ENCODE data around the gene MPC1L.

MPC1L gene

DNA sequence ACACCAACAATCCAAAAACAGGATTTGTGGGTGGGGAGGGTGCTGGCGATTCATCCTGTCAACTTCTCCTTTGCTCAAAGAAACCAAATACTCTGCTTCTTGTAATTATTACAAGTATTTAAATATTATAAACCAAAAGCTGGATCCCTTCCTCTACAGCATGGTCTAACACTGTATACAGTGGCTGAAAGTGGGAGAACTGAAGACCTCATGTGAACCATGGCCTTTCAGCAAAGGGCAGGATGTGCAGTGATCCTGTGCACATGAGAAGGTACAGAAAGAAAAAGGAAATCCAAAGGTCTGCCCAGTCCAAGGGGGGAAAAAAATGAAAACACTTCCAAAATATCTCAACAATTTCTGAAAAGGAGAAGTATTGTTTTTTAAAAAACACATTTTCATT, 29.4 kb downstream of the MPC1L start:
- no peak overlapping the region for H3K4me3 ChIP-seq (ENCODE audit: insufficient read depth, low read depth, low read length)
- H3K27ac ChIP-seq (ENCODE audit: insufficient read depth, low read depth, low read length, poor library complexity, severe bottlenecking) = no peak overlapping the region
- no CpG with 5 or more reads among the region's 1 CpG for WGBS, 2 experiments
- H3K4me1 ChIP-seq (ENCODE audit: control insufficient read depth, insufficient read depth, low read length) = no peaks in the 10 kb centered on the region
- no peaks in the 10 kb centered on the region for H3K27me3 ChIP-seq (ENCODE audit: control insufficient read depth, insufficient read depth, low read length, poor library complexity, severe bottlenecking)
- no peaks in the 10 kb centered on the region for H3K36me3 ChIP-seq (ENCODE audit: control insufficient read depth, insufficient read depth, low read length)
- H3K9me3 ChIP-seq (ENCODE audit: control insufficient read depth, low read length) = no peaks in the 10 kb centered on the region

DNA sequence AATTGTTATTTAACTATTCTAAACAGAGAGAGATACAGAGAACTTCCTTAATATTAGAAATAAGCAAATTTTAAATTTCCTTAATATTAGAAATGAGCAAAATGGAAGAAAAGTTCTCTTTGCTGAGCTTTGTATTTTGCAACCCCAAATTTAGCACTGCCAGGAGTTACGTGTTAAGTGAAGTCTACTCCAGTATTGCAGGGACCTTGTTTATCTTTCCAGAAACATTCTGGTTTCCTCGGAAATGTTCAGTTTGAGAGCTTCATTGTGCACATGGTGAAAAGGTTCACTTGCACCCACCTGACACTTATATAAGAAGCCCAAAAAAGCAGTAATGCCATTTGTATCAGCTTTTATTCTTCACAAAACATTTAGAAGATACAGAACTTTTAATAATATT, 30.3 kb downstream of the MPC1L start:
- Histone ChIP-seq H3K4me1 (ENCODE audit: control insufficient read depth, insufficient read depth, low read length) (no peaks in the 10 kb centered on the region), H3K36me3 (ENCODE audit: control insufficient read depth, insufficient read depth, low read length) (no peaks in the 10 kb centered on the region), H3K27ac (ENCODE audit: insufficient read depth, low read depth, low read length, poor library complexity, severe bottlenecking) (no peak overlapping the region), H3K9me3 (ENCODE audit: control insufficient read depth, low read length) (no peaks in the 10 kb centered on the region), H3K27me3 (ENCODE audit: control insufficient read depth, insufficient read depth, low read length, poor library complexity, severe bottlenecking) (no peaks in the 10 kb centered on the region), H3K4me3 (ENCODE audit: insufficient read depth, low read depth, low read length) (no peak overlapping the region)
- WGBS, 2 experiments = 89 to 97% methylated on average over 2 of the region's 2 CpGs

- no peaks in the 10 kb centered on the region for H3K27me3 ChIP-seq (ENCODE audit: control insufficient read depth, insufficient read depth, low read length, poor library complexity, severe bottlenecking)
- peaks cover 7% of the 10 kb centered on the region for H3K36me3 ChIP-seq (ENCODE audit: control insufficient read depth, insufficient read depth, low read length)
- H3K27ac ChIP-seq (ENCODE audit: insufficient read depth, low read depth, low read length, poor library complexity, severe bottlenecking) = no peak overlapping the region
- no peaks in the 10 kb centered on the region for H3K4me1 ChIP-seq (ENCODE audit: control insufficient read depth, insufficient read depth, low read length)
- H3K9me3 ChIP-seq (ENCODE audit: control insufficient read depth, low read length) = no peaks in the 10 kb centered on the region
- H3K4me3 ChIP-seq (ENCODE audit: insufficient read depth, low read depth, low read length) = no peak overlapping the region
- WGBS, 2 experiments = 93 to 100% methylated on average over 2 to 4 of the region's 5 CpGs
Observed at GRCh38 chrX:40660381-40660780, 37.2 kb downstream of the MPC1L start.

DNA sequence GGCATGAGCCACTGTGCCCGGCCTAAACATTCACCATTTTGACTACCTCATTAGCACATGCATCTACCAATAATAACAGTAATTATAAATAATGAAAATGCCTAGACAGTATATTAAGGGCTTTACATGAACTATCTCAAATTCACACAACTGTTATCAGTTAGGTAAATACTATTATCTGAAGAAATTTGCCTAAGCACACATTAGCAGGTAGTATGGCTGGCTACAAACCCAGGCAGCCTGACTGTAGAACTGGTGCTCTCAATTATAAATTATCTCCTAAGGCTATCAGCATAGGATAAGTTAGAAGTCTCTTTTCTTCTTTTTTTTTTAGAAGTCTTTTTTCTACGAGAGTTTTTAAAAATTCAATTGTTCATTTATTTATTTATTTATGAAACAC, 38.3 kb downstream of the MPC1L start:
- no peaks in the 10 kb centered on the region for H3K4me1 ChIP-seq (ENCODE audit: control insufficient read depth, insufficient read depth, low read length)
- no peak overlapping the region for H3K4me3 ChIP-seq (ENCODE audit: insufficient read depth, low read depth, low read length)
- H3K36me3 ChIP-seq (ENCODE audit: control insufficient read depth, insufficient read depth, low read length) = peaks cover 7% of the 10 kb centered on the region
- WGBS, 2 experiments = 100% methylated on average over 1 of the region's 2 CpGs
- no peak overlapping the region for H3K27ac ChIP-seq (ENCODE audit: insufficient read depth, low read depth, low read length, poor library complexity, severe bottlenecking)
- no peaks in the 10 kb centered on the region for H3K27me3 ChIP-seq (ENCODE audit: control insufficient read depth, insufficient read depth, low read length, poor library complexity, severe bottlenecking)
- no peaks in the 10 kb centered on the region for H3K9me3 ChIP-seq (ENCODE audit: control insufficient read depth, low read length)

GRCh38 chrX:40663078-40663740, 40.0 kb downstream of the MPC1L start:
- H3K36me3 ChIP-seq (ENCODE audit: control insufficient read depth, insufficient read depth, low read length) = peaks cover 10% of the 10 kb centered on the region

DNA sequence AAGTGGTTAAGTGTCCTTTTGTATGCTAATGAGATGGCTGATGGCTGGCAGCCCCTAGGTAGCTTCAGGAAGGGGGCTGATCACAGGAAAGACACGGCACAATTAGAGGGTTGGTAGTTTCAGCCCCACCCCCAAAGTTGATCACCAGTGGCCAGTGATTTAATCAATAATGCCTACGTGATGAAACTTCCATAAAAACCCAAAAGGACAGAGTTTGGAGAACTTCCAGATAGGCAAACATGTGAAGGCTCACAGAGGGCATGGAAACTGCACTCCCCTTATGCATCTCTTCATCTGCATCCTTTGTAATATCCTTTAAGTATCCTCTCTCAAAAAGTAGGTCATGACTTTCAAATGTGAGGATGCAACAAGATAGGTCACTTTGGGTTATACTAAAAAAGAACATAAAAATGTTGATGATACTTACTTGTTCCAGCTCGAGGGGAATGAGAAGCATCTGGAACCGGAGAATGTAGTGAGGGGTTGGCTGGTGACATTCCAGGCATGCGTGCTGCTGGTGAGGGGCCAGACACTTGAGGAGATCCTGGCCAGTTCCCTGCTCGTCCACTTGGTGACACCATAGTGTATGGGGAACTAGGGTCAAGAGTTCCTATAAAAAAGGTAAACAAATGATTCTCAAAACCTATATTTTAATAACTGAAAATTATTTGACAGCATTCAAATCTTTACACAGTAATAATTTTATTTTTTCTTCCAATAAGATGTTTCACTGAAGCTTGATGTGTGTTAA, 40.8 kb downstream of the MPC1L start:
- Histone ChIP-seq H3K27me3 (ENCODE audit: control insufficient read depth, insufficient read depth, low read length, poor library complexity, severe bottlenecking) (no peaks in the 10 kb centered on the region), H3K36me3 (ENCODE audit: control insufficient read depth, insufficient read depth, low read length) (peaks cover 10% of the 10 kb centered on the region), H3K27ac (ENCODE audit: insufficient read depth, low read depth, low read length, poor library complexity, severe bottlenecking) (no peak overlapping the region)

More at GRCh38 chrX:40663078-40663740, 40.0 kb downstream of the MPC1L start:
- H3K27ac ChIP-seq (ENCODE audit: insufficient read depth, low read depth, low read length, poor library complexity, severe bottlenecking) = no peak overlapping the region
- WGBS, 2 experiments = 95 to 100% methylated on average over 2 to 3 of the region's 3 CpGs
- no peaks in the 10 kb centered on the region for H3K9me3 ChIP-seq (ENCODE audit: control insufficient read depth, low read length)
- no peaks in the 10 kb centered on the region for H3K27me3 ChIP-seq (ENCODE audit: control insufficient read depth, insufficient read depth, low read length, poor library complexity, severe bottlenecking)
- H3K4me1 ChIP-seq (ENCODE audit: control insufficient read depth, insufficient read depth, low read length) = no peaks in the 10 kb centered on the region
- H3K4me3 ChIP-seq (ENCODE audit: insufficient read depth, low read depth, low read length) = no peak overlapping the region

DNA sequence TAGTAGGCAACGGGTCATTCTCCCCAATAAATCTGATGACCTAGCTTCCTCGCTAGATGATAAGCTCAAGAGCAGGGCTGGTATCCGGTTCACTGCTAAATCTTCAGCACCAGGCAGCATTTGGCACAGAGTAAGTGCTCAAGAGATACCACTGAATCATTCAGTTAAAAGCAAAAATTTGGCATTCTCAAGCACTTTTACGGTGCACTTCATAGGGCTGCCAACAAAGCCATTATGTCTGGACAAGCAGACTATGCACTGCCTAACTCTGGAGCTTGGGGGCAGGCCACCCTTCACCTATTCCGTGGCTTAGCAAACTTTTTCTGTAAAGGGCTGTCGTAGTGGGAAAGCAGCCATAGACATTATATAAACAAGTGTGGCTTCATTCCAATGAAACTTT, 47.9 kb downstream of the MPC1L start:
- no peaks in the 10 kb centered on the region for H3K4me1 ChIP-seq (ENCODE audit: control insufficient read depth, insufficient read depth, low read length)
- no peaks in the 10 kb centered on the region for H3K9me3 ChIP-seq (ENCODE audit: control insufficient read depth, low read length)
- WGBS, 2 experiments = 92 to 94% methylated on average over 6 of the region's 6 CpGs
- H3K27me3 ChIP-seq (ENCODE audit: control insufficient read depth, insufficient read depth, low read length, poor library complexity, severe bottlenecking) = no peaks in the 10 kb centered on the region
- H3K27ac ChIP-seq (ENCODE audit: insufficient read depth, low read depth, low read length, poor library complexity, severe bottlenecking) = no peak overlapping the region
- peaks cover 13% of the 10 kb centered on the region for H3K36me3 ChIP-seq (ENCODE audit: control insufficient read depth, insufficient read depth, low read length)
- H3K4me3 ChIP-seq (ENCODE audit: insufficient read depth, low read depth, low read length) = no peak overlapping the region

More for the DNA sequence above, 40.8 kb downstream of the MPC1L start:
- no peaks in the 10 kb centered on the region for H3K9me3 ChIP-seq (ENCODE audit: control insufficient read depth, low read length)
- H3K4me1 ChIP-seq (ENCODE audit: control insufficient read depth, insufficient read depth, low read length) = no peaks in the 10 kb centered on the region
- no peak overlapping the region for H3K4me3 ChIP-seq (ENCODE audit: insufficient read depth, low read depth, low read length)
- whole genome bisulfite sequencing, 2 experiments = 75 to 84% methylated on average over 6 of the region's 6 CpGs

Data from ectodermal cell (in vitro differentiated cells).